HEK293T (cell line): ENCODE data around the gene TIMM23B.
"Not testable (repeated sequence)": the region's sequence is repeated elsewhere in the genome, so short reads cannot be mapped to it uniquely, and the experiment has no call there.

ENCODE experiments used
- ARNT ChIP-seq: fragments of 450-650 bp; IDR thresholded peaks from 2 replicates; pipeline ENCODE4 v1.6.1; 2017; ENCODE audit warnings: mild to moderate bottlenecking
- BHLHE40 ChIP-seq: fragments of 450-650 bp; IDR thresholded peaks from 2 replicates; pipeline ENCODE4 v1.6.1; 2016; ENCODE audit warnings: mild to moderate bottlenecking, moderate library complexity, borderline replicate concordance
- CTBP1 ChIP-seq: fragments of 450-650 bp; IDR thresholded peaks from 2 replicates; pipeline ENCODE4 v1.6.1; 2016; ENCODE audit warnings: borderline replicate concordance
- ELF4 ChIP-seq: fragments of 450-650 bp; IDR thresholded peaks from 2 replicates; pipeline ENCODE4 v1.6.1; 2017; ENCODE audit warnings: antibody characterized with exemption
- FOXA1 ChIP-seq: fragments of 450-650 bp; IDR thresholded peaks from 2 replicates; pipeline ENCODE4 v1.6.1; 2016; ENCODE audit warnings: mild to moderate bottlenecking
- FOXK2 ChIP-seq: fragments of 450-650 bp; IDR thresholded peaks from 2 replicates; pipeline ENCODE4 v1.6.1; 2016; ENCODE audit warnings: mild to moderate bottlenecking
- FOXM1 ChIP-seq: fragments of 450-650 bp; IDR thresholded peaks from 2 replicates; pipeline ENCODE4 v1.6.1; 2017; ENCODE audit warnings: mild to moderate bottlenecking, borderline replicate concordance
- HDGF ChIP-seq: fragments of 450-650 bp; IDR thresholded peaks from 2 replicates; pipeline ENCODE4 v1.6.1; 2017; ENCODE audit warnings: antibody characterized with exemption, borderline replicate concordance
- L3MBTL2 ChIP-seq: fragments of 450-650 bp; conservative IDR thresholded peaks from 2 replicates; pipeline ENCODE4 v1.6.1; 2016; ENCODE audit warnings: mild to moderate bottlenecking
- NFRKB ChIP-seq: fragments of 450-650 bp; IDR thresholded peaks from 2 replicates; pipeline ENCODE4 v1.6.1; 2016; ENCODE audit warnings: mild to moderate bottlenecking, moderate library complexity
- SP1 ChIP-seq: fragments of 450-650 bp; IDR thresholded peaks from 2 replicates; pipeline ENCODE4 v1.6.1; 2017
- SUZ12 ChIP-seq: fragments of 450-650 bp; IDR thresholded peaks from 2 replicates; pipeline ENCODE4 v1.6.1; 2016; ENCODE audit warnings: mild to moderate bottlenecking
- TARDBP ChIP-seq: fragments of 450-650 bp; IDR thresholded peaks from 2 replicates; pipeline ENCODE4 v1.6.1; 2016
- ZNF384 ChIP-seq: fragments of 450-650 bp; IDR thresholded peaks from 2 replicates; pipeline ENCODE4 v1.6.1; 2016

DNA sequence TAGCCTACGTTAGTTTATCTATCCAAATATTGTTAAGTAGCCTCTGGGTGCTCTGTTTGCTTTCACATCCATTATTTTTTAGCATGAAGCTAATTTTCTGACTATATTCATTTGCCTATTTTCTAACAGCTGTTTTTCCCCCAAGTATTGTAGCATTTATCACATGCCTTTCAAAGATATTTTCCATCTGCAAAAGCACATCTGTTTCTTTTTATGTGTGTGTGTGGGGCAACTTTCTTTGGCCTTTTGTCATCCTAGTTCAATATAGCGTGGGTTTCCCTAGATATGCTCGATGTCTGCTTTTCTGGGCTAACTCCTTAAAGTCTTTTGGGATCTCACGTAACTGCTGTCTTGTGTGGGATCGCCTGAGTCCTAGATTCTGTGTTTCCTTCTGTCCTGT is 53.5 kb downstream of the TIMM23B start:
- not testable (repeated sequence) for TF ChIP-seq FOXM1, BHLHE40, FOXK2, SUZ12, ARNT, ELF4, TARDBP, SP1, CTBP1, HDGF, NFRKB, ZNF384, L3MBTL2, FOXA1
